HG03039 (cell line): Measurements from ENCODE around the gene TP53RK.

ENCODE experiments used
- ATAC-seq: cut with Tn5 transposase; IDR thresholded peaks from one replicate; pipeline ENCODE4 v1.9.1; 2021; ENCODE audit warnings: mild to moderate bottlenecking, moderate library complexity; ENCODE audit not compliant: unreplicated experiment

TP53RK gene

GRCh38 chr20:46708172-46708860 lies 19.1 kb upstream of the TP53RK start:
- no peak for ATAC-seq

DNA sequence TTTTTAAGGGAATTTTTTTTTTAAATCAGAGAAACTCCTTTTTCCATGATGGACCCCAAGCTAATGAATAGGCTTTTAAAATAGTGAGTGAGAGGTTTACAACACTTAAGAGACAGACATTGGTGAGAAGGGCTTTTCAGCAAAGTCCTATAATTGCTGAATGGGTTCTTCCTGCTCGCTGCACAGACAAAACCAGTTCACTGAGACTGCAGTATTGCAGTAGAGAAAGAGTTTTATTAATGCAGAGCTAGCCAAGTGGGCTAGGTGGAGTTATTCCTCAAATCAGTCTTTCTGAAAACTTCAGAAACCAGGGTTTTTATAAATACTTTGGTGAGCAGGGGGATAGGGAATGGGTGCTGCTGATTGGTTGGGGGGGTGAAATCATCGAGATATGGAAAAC lies 17.0 kb upstream of the TP53RK start:
- ATAC-seq: no peak

DNA sequence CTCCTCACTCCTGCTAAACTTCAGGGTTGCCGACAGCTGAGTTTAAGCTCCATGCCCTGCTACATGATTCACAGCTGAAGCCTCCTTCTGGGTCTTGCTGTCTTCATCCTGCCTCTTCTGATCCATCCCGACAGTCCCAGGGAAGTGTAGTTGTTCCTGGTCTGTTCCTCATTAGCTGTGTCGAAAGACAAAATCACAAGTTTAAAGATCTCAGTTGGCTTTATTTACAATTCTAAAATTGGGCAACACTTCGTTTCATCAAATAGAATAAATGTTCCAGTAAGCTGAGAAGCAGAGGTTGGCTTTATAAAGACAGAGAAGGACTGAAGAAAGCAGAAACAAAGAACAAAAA lies 16.1 kb upstream of the TP53RK start:
- no peak for ATAC-seq

DNA sequence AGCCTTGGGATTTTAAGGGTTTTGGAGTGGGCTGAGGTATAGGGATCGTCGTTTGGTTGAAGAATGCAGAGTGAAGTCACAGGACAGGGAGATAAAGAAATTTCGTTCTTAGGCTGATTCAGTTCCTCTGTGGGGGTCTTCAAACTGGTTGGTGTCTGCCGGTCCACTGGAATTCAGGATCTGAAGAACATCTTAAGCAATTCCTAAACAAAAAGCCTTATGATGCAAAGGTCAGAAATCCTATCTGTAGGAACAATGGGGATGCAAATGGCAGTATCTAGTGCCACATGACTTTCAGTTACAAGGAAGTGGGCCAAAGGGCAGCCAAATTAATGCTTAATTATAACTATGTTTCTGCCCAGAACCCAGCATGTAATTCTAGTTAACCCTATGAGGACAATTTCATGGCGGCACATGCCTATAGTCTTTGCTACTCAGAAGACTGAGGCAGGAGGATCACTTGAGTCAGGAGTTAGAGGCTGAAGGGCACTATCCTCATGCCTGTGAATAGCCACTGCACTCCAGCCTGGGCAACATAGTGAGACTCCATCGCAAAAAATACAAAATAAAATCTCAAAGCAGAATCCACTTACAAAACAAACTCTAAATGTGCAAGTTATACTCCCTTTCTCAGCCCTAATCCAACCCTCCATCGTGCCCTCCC lies 15.6 kb upstream of the TP53RK start:
- no peak for ATAC-seq

DNA sequence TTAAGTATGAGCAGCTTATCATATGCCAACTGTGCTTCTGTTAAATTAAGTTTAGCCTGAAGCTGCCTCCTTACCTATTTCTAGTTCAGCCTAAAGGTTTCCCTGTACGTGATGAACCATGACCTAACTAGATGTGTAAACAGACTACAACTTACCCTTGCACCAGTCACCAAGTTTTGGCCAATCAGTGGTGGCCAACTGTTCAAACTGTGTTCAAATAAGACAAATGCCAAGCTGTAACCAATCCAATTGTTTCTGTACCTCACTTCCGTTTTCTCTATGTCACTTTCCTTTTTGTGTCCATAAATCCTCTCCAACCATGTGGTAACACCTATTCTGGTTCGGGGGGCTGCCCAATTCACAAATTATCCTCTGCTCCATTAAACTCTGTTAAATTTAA lies 14.2 kb upstream of the TP53RK start:
- ATAC-seq: no peak

GRCh38 chr20:46702447-46703203 lies 13.4 kb upstream of the TP53RK start:
- no peak for ATAC-seq

- no peak for ATAC-seq
Measured at GRCh38 chr20:46701986-46702385, 12.7 kb upstream of the TP53RK start.

DNA sequence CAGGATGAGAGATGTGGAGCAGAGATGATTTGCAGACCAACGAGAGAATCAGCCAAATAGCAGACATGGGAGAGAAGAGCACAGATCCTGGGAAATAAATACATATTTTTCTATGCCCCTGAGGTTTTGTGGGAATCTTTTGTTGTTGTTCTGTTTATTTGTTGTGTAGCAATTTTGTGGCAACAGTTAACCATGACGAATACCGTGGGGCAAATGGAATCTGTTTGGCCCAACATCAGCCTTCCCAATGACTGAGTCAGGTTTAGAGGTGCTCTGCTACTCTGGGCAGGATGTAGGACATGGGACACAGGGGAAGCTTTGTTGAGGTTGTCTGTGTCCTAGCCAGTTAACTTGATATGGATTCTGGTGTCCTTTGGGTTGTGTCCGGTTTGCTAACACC lies 12.3 kb upstream of the TP53RK start:
- ATAC-seq: no peak

- ATAC-seq: no peak
Measured at GRCh38 chr20:46701057-46701456, 11.8 kb upstream of the TP53RK start.

- no peak for ATAC-seq
Measured at GRCh38 chr20:46700481-46700880, 11.2 kb upstream of the TP53RK start.

DNA sequence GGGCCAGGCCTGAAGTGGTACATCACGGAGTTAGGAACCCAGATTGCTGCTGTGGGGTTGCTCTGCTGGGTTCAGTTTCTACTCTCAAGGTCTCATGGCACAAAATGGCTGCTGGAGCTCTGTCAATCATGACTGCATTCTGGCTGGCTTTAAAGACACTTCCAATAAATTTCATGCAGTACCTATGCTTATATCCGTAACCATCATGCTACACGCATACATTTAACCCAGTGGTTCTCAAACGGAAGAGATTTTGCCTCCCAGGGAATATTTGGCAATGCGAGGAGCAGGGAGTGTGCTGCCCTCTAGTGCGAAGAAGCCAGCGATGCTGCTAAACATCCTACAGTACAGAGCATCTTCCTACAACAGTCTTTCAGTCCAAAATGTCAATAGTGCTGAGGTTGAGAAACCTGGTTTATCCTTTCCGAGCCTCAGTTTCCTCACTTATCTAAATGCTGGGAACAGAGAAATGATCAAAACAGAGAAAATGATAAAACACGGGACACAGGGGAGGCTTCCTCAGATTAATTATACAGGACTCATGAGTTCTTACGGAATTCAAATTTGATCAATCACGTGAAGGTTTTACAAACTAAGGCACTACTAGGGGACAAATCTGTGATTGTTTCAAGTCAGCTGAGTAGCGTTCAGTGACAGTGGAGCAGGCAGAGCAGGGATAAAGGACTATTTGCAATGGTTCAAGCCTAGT lies 10.6 kb upstream of the TP53RK start:
- ATAC-seq: no peak

DNA sequence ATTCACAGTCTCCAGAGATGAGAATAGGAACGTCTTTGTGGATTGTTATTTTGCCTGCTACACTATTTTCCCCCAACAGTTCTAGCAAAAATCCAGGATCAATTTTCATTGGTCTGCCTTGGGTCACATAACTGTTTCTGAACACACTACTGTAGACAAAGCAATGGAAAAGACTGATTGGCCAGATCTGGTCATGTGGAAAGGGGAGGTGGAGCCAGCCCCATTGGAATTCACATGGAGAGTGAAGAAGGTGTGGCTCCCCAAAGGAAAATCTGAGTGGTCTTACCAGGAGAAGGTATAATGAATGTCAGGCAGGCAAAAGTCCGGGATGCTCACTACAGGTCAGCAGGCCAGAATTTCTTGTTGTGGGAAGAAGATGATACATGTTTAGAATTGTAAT lies 9.5 kb upstream of the TP53RK start:
- ATAC-seq: no peak

DNA sequence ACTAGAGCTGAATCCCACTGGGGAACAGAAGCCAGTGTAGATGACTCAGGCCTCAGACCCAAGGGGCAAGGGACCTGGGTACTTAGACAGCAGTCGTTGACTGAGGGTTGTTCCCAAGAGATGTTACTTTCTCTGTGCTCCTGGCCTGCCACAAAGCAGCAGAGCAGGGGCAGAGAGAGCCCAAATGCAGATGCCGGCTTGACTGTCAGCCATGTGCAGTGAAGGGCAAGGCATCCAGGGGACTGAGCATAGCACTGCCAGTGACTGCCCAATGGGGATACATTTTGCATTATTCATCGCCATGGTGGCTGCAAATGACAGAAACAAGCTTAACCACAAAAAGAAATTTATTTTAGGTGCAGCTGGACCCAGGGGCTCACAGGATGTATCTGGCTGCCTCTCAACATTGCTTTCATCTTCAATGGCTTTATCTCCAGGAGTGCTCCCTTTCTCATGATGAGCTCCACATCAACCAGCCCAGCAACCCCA lies 7.6 kb upstream of the TP53RK start:
- ATAC-seq: no peak

DNA sequence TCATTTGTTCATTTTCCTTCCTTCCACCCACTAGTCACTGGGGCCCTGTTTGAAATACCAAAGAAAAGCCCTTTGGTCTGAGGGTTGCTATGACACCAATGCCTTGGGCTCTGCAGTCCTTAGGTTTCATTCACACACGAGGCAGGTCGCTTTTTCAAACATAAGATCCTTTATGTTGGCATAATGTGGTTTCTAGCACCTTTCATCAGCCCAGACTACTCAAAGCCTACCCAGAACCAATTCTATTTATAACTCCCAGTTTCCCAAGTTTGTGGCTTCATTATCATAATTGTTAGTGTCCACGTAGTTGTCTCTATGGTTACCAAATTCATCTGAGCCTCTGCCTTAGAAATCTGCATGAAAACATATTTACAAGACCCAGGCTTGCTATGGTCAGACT lies 6.6 kb upstream of the TP53RK start:
- ATAC-seq: no peak

DNA sequence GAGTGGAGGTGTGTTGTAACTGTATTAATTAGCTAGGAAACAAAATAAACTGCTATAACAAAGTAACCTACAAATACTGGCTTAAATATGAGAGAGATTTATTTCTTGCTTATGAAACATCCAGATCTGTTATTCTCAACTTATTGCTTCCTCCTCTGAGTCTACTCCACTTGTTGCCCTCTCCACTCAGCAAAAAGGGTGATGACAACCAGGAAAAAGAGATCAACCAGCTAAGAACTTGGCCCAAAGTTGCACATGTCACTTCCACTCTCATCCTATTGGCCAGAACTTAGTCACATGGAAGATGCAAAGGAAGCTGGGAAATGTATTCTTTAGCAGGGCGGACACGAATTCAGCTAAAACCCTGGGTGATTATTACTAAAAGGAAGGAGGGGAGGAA lies 5.2 kb upstream of the TP53RK start:
- no peak for ATAC-seq

DNA sequence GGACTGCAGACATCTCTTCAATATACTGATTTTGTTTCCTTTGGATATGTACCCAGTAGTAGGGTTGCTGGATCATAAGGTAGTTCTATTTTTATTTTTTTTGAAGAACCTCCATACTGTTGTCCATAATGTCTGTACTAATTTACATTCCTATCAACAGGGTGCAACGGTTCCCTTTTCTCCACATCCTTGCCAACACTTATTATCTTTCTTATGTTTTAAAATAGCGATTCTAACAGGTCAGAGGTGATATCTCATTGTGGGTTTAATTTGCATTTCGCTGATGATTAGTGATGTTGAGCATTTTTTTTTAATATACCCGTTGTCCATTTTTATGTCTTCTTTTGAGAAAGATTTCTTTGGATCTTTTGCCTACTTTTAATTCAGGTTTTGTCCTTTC lies 2.0 kb upstream of the TP53RK start:
- ATAC-seq: no peak

- no peak for ATAC-seq
Measured at GRCh38 chr20:46690219-46691106, 1.2 kb upstream of the TP53RK start.

- ATAC-seq: no peak
Measured at GRCh38 chr20:46689754-46690085, 476 bp upstream of the TP53RK start.

DNA sequence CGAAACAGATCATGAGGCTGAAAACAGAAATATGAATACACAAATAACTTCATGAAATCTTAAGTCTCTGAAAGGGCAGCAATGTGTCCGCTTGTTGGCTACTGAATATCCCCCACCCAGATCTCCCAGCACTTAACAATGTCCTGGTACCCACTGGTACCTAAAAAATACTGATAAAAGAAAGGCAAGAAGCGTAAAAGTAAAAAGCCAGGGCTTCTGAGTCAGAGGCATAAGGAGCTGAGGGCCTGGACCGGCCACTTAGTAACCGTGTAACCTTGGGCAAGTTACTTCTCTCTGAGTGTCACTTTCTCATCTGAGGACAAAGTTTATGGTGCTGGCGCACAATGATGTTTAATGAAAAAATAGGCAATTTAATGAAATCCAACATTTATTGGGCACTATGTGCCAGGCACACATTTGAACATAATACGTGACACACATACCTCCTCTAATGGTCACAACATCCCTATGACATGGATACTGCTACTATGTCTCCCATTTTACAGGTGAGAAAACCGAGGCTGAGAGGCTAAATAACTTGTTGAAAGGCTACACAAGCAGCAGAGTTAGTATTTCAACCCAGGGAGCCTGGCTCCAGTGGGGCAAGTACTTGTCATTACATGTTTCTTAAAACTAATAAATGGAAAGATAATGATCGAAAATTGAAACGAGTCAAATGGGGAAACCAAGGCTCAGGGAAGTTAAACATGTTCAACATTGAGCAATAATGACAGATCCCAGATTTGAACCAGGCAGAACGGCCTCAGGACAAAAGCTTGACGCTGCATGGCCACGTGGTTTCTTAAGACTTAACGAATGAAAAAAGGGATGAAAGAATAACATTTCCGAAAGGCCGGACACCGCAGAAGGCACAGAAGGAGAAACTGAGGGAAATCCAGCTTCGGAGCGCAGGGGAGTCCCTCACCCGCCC lies 828 bp downstream of the TP53RK start:
- no peak for ATAC-seq
